GM12872 (cell line): ENCODE measurements around the gene C19orf47.
A peak's percentile ranks its signal among the peaks of the same experiment; 100 is the strongest.

Experiments used
- TF ChIP-seq, protein P1 (sequence below): IDR thresholded peaks from 3 replicates; pipeline ENCODE4 v1.5.1; 2011; ENCODE audit warnings: low read depth, mild to moderate bottlenecking, low read length, moderate library complexity; ENCODE audit not compliant: insufficient read depth

The C19orf47 gene

DNA sequence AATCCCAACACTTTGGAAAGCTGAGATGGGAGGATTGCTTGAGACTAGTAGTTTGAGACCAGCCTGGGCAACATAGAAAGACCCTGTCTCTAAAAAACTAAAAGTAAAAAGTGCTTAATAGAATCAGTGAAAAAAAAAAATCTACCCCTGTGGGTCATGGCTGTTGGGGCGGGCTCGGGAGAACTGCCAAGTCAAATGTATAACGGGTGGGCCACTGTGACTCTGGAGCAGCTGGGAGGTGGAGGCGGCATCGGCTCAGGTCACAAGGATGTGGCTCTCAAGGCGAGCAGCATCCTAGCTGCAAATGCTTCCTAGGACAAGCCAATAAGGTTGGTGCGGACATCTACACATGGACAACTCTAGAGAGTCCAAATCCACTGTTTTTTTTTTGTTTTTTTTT is 30.9 kb downstream of the C19orf47 start:
- TF ChIP-seq, protein P1, sequence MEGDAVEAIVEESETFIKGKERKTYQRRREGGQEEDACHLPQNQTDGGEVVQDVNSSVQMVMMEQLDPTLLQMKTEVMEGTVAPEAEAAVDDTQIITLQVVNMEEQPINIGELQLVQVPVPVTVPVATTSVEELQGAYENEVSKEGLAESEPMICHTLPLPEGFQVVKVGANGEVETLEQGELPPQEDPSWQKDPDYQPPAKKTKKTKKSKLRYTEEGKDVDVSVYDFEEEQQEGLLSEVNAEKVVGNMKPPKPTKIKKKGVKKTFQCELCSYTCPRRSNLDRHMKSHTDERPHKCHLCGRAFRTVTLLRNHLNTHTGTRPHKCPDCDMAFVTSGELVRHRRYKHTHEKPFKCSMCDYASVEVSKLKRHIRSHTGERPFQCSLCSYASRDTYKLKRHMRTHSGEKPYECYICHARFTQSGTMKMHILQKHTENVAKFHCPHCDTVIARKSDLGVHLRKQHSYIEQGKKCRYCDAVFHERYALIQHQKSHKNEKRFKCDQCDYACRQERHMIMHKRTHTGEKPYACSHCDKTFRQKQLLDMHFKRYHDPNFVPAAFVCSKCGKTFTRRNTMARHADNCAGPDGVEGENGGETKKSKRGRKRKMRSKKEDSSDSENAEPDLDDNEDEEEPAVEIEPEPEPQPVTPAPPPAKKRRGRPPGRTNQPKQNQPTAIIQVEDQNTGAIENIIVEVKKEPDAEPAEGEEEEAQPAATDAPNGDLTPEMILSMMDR: no peak

DNA sequence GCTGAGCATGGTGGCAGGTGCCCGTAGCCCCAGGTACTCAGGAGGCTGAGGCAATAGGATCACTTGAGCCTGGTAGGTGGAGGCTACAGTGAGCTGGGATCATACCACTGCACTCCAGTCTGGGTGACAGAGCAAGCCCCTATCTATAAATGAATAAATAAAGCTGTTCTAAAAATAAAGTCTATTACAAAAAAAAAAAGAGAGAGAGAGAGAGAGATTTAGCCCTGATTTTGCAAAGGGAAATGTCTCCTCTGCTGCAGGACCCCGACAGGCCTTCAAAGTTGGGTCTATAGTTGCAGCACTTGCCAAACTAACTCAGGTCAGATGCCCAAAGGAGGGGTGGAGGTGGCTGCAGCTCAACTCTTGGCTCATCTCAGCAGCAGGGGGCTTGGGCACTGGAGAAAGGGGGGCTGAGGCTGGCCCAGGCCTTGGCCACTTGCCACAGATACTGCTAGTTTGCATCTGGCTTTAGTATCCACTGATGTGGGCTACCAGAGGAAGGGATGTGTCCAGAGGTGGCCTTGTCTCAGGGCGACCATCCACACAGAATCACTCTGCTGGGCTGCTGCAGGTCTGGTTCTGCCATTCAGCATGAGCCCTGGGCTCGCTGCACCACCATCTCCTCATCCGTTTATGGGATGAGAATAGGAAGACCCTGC is 32.3 kb downstream of the C19orf47 start:
- TF ChIP-seq, protein P1: no peak

DNA sequence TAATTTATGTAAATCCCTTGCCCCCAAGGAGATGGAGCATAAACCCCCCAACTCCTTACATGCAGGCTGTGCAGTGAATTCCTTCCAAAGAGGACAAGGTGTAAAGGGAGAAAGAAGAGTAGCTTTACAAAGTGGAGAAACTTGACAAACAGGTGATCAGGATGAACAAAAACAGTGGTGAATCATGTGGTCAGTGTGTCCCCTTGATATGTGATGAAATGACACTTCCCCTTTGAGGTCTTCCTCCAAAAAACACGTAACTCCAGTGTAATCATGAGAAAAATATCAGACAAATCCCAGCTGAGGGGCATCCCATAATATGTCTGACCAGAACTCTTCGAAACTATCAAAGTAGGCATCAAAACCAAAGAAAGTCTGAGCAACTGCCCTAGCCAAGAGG is 33.5 kb downstream of the C19orf47 start:
- TF ChIP-seq, protein P1: no peak

DNA sequence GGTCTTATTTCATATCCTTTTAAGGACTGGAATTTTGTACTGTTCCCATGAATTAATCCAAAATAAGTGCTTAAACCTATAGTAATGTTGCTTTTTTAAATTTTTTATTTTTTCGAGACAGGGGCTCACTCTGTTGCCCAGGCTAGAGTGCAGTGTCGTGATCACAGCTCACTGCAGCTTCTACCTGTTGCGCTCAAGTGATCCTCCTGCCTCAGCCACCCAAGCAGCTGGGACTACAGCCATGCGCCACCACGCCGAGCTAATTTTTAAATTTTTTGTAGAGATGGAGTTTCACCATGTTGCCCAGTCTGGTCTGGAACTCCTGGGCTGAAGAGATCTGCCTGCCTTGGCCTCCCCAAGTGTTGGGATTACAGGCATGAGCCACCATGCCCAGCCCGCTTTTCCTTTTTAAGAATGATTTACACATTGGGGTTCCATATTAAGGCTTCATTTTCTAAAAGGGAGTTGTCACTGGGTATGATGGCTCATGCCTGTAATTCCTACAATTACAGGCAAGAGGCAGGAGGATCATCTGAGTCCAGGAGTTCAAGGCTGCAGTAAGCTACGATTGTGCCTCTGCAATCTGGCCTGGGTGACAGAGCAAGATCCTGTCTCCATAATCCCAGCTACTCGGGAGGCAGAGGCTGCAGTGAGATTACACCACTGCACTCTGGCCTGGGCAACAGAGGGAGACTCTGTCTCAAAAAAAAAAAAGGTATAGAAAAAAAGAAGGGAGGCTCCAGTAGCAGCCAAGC is 34.8 kb downstream of the C19orf47 start:
- TF ChIP-seq, protein P1: no peak

DNA sequence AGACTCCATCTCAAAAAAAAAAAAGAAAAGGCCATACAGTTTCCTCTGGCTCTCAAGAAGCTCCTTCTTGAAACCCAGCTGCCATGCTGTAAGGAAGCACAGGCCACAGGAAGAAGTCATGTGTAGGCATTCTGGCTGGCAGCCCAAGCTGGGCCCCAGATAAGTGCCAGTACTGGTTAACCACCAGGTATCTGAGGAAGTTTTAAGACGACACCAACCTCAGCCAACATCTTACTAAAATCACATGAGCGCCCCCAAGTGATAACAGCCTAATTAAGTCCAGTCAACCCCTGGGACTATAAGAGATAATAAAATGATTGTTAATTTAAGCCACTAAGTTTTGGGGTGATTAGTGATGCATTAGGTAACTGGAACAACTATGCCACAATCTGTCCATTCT is 35.7 kb downstream of the C19orf47 start:
- TF ChIP-seq, protein P1: peak; percentile 3; the same call in 1 of the 3 replicates

DNA sequence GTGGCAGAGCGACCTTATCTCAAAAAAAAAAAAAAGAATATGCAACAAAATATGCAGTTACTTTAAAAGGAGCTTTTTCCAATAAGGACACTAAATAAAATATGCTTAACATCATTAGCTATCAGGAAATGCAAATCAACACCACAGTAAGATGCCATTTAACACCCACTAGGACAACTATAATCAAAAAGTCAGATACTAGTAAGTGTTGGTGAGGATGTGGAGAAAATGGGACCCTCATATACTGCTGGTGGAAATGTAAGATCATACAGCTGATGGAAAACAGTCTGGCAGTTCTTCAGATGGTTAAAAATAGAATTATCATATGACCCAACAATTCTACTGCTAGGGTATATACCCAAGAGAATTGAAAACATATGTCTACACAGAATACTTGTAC is 38.5 kb downstream of the C19orf47 start:
- TF ChIP-seq, protein P1: no peak

DNA sequence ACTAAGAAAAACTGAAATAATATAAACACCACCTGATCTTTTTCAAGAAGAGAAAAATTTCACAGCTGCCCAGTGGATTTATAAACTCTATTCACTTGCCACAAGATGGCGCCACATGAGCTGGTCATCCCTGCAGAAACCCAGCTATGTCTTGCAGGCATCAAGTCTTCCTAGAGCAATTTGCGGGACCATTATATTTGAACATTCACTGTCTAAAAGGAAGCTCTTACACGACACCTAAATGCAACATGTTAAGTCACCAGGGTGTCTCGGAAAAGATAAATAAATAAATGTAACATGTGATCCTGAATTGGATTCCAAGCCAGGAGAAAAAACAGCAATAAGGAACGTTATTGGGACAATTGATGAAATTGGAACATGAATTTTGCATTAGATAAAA is 42.8 kb downstream of the C19orf47 start:
- TF ChIP-seq, protein P1: peak; percentile 65; the same call in 2 of the 3 replicates
